Skin of body (tissue), 2 donors: Measurements from ENCODE around the gene CXCR6. TPM values are rescaled to one million over a fixed set of nuclear protein-coding genes. Genes with fewer than 3 reads are reported as not detected.

Experiments used
- DNase-seq: peaks from one replicate; lab custom pipeline; 2025; lab: John Stamatoyannopoulos, UW
- total RNA-seq: library from RNA; depleted of rRNA; stranded (reverse); fragments of >200 nt; gene quantifications from one replicate; pipeline ENCODE4 v1.2.3, GENCODE V29; 2014

The CXCR6 gene
- total RNA-seq, 1 donor from 2014 or later = 0.39 TPM

- no peak for DNase-seq
These were observed 24.9 kb downstream of the CXCR6 start for GRCh38 chr3:45968149-45968548.

- DNase-seq = peak; percentile 23
These were observed 25.4 kb downstream of the CXCR6 start for GRCh38 chr3:45968706-45969105.

GRCh38 chr3:45969116-45969515, 25.9 kb downstream of the CXCR6 start:
- no peak for DNase-seq

- no peak for DNase-seq
These were observed 26.7 kb downstream of the CXCR6 start for GRCh38 chr3:45969953-45970352.

GRCh38 chr3:45972534-45973402, 29.5 kb downstream of the CXCR6 start:
- no peak for DNase-seq

GRCh38 chr3:45974686-45975085, 31.4 kb downstream of the CXCR6 start:
- no peak for DNase-seq

- DNase-seq = no peak
These were observed 32.4 kb downstream of the CXCR6 start for GRCh38 chr3:45975686-45976085.

- DNase-seq = no peak
These were observed 33.2 kb downstream of the CXCR6 start for GRCh38 chr3:45976191-45977091.

- peak; percentile 63 for DNase-seq
These were observed 34.9 kb downstream of the CXCR6 start for GRCh38 chr3:45978006-45978761.

- no peak for DNase-seq
These were observed 36.1 kb downstream of the CXCR6 start for GRCh38 chr3:45979378-45979777.

- no peak for DNase-seq
These were observed 37.1 kb downstream of the CXCR6 start for GRCh38 chr3:45980229-45980813.

- DNase-seq = no peak
These were observed 37.6 kb downstream of the CXCR6 start for GRCh38 chr3:45980819-45981218.

- DNase-seq = no peak
These were observed 38.2 kb downstream of the CXCR6 start for GRCh38 chr3:45981346-45982074.

- DNase-seq = no peak
These were observed 40.5 kb downstream of the CXCR6 start for GRCh38 chr3:45983770-45984169.

- peak; percentile 82 for DNase-seq
These were observed 41.4 kb downstream of the CXCR6 start for GRCh38 chr3:45984331-45985312.

- DNase-seq = no peak
These were observed 42.5 kb downstream of the CXCR6 start for GRCh38 chr3:45985532-45986302.

- DNase-seq = no peak
These were observed 43.2 kb downstream of the CXCR6 start for GRCh38 chr3:45986303-45986982.
